Activated CD4-positive, alpha-beta T cell treated with anti-CD3 and anti-CD28 coated beads, Interleukin-2, amount 50 U/mL, for 4 hours (primary cell): ENCODE results near the gene SLC2A2.

ENCODE experiments used
- DNase-seq, 2 experiments: peaks; one replicate each; pipeline ENCODE4 v3.0.0-alpha.2; 2020

The SLC2A2 gene

DNA sequence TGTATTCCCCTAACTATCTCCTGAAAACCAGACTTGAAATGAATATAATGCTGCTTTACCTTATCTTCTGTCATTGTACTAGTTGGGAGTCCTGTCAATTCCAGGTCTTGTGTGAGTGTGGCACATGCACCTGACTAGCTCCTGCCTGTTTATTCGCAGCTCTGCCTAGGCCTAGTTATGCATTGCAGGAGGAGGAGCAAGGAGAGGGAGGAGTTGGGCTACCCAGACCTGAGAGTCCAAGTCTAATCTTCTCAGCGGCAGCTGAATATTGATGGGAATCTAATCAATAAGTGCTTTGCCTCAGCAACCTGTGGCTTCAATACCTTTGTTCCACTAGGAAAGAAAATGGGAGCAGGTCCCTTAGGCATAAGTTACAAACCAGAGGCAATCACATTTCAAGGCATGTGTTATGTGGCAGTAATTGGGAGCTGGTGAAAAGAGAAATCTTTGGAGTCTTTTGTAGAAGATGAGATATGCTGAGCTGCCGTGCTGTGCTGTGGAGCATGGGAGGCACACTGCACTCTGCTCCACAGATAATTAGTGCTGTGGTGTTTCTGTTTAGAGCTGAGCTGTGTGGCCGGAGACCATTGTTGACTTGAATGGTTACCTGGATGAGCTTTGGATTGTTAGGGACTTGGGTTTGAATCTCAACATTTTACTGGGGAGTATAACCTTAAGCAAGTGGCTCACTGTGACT, at the start of gene SLC2A2:
Gene SLC2A2, minus strand, starts transcription at position 124 of the 697 bp plus-strand sequence. Its CDS starts 50 bp downstream, at position 74.
- no peak for DNase-seq

GRCh38 chr3:171072432-171072831, 45.9 kb upstream of the SLC2A2 start:
- no peak for DNase-seq

DNA sequence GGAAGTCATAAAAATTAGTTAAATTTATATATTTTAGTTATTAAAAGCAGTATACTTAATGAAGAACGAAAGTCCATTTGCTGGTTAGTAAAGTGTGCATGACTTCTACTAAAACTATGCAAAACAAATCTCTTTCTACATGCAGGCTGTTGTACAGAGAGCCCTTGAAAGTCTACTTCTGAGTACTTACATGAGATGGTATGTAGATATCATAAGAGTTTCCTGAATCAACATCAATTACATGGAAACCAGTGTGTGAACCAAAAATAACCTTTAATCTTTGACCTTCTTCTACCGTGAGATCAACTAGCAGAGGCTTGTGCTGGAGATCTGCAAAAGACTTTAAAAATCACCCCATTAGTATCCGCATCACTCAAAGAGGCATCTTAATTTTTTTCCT, 42.1 kb upstream of the SLC2A2 start:
- no peak for DNase-seq

DNA sequence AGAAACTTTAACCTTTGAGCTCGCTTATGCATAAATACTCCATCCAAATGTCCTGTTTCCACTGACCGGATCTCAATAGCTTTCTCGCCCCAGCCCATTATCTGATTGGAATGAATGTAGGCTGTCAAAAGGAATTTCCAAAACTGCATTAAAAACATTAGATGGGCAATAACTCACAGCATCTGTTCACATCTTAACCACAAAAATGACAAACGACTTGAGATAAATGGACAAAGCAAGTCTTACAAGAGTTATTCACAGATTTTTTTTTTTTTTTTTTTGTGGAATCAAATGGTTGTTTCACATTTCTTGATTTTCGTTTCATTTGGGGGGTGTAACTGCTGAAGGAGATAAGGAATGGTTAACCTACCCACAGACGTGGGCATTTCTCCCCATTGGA, 39.7 kb upstream of the SLC2A2 start:
- DNase-seq, result no peak

DNA sequence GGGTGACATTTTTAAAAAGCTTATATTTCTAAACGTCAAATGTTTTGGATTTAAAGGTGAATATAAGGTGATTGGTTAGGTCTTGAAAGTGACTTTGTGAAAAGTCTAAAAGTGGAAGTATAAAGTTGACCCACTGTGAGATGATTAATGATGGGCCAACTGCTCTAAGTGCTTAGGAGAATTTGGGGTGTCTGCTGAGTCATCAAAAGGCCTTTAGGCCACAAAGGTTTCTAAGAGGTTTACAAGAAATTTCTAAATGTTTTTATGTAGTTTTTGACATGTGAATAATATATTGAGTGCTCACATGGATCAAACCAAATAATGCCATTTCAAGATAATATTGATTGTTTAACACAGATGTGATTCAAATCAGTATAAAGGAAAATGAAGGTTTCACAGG, 39.2 kb upstream of the SLC2A2 start:
- no peak for DNase-seq

- DNase-seq, result no peak
These were observed 37.9 kb upstream of the SLC2A2 start for GRCh38 chr3:171064461-171064860.

DNA sequence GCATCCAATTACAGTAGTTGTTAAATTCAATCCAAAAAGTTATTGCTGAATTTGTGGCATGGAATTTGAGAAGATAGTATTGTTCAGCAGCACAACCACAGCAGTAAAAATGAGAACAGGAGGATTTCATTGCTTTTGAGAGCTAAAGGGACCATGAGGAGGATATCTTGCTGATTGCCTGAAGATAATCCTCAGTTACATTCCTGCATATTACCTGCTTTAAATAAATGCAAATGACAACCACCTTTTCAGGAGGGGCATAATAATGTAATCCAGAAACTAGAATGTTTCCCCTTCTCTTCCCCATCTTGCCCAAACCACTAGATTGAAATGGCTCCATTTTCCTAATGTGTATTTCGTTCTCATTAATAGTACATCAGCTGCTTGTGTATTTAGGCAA, 35.2 kb upstream of the SLC2A2 start:
- no peak for DNase-seq

DNA sequence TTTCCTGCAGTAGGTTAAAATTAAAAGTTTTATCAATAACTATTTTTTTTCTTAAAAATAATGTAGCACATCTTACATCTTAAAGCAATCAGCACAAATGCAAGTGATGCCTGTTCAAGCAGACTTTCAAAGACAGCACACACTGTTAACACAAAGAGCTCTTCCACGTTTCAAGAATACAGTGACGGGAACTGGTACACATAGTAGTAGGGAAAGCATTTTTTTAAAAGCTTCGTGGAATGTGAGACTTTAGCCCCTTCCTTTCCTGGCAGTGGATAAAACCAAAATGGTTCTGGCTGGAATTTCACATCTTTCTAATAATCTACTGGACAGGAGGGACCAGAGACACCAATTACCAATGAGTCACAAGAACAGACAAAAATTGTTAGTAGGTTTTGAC, 33.5 kb upstream of the SLC2A2 start:
- no peak for DNase-seq

GRCh38 chr3:171058873-171059603, 32.5 kb upstream of the SLC2A2 start:
- DNase-seq, result no peak

DNA sequence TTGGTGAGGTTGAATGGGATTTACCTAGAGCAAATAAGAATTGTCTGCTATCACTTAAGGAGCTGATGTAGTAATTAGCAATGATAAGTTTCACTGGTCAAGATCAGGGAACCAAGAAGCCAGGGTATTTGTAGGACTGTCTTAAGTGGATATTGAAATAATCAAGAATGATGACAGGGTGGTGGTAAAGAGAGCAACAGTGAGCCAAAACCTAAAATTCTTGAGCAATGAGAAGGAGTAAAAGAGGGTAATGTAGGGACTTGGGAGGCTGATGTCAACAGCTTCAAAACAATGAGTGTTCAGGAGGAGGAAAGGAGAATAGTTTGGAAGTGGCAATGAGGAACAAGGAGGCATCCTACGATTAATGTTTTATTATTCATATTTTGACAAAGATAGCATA, 31.5 kb upstream of the SLC2A2 start:
- no peak for DNase-seq

DNA sequence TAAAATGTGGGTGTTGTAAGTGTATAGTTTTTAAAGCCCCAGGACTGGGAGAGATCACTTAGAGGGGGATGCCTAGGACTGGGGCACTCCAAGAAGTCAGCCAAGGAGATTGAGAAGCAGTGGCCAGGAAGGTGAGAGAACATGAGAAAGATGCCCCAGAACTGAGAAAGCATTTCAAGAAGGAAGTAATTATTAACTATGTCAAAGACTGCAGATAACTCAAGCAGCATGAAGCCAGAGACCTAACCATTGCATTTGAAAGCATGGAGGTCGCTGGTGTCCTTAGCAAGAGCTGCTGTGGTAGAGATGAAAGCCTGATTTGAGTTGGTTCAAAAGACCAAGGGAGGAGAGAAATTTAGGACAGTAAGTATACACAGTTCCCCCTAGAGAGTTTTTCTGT, 30.6 kb upstream of the SLC2A2 start:
- no peak for DNase-seq

DNA sequence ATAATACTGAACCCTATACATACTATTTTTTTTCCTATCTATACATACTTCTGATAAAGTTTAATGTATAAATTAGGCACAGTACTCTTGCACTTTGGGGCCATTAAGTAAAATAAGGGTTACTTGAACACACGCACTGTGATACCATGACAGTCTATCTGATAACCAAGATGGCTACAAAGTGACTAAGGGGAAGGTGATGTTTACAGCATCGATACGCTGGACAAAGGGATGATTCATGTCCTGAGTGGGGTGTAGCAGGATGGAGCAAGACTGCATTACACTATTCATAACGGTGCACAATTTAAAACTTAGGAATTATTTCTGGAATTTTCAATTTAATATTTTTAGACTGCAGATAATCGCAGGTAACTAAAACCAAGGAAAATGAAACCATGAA, 30.0 kb upstream of the SLC2A2 start:
- DNase-seq, result no peak

GRCh38 chr3:171055336-171056178, 29.0 kb upstream of the SLC2A2 start:
- no peak for DNase-seq

DNA sequence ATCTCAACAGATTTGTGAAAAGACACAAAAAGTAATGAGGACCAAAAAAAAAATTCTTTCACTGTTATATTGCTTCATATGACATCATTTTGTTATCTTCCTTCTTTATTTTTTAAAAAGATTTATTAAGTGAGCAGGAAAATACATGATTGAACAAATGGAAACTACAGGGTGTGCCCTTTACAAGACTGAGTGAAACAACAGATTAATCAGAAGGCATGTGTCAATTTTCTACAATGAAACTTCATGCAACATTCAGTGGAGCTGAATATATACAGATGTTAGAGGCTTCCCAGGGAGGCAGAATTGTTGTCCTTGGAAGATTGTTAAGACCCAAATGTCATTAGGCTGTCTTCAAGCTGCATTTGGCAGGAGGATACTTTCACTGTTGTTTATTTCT, 28.4 kb upstream of the SLC2A2 start:
- no peak for DNase-seq

DNA sequence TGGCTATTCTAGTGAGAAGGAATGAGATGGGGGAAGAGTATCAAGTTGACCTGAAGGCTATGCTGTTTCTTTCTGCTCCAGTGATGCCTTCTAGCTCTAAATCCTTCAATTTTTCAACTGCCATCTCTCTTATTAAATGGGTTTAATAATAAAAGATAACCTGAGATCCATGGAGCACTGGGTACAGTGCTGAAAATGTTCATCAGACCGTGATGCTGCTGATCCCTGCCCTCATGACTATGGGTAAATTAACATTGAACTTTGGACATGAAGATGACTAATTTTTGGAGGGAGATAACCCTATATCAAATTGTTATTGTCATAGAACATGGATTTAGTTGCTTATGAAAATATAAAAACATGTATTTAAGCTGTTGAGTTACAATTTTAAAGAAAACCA, 27.7 kb upstream of the SLC2A2 start:
- DNase-seq, result no peak

DNA sequence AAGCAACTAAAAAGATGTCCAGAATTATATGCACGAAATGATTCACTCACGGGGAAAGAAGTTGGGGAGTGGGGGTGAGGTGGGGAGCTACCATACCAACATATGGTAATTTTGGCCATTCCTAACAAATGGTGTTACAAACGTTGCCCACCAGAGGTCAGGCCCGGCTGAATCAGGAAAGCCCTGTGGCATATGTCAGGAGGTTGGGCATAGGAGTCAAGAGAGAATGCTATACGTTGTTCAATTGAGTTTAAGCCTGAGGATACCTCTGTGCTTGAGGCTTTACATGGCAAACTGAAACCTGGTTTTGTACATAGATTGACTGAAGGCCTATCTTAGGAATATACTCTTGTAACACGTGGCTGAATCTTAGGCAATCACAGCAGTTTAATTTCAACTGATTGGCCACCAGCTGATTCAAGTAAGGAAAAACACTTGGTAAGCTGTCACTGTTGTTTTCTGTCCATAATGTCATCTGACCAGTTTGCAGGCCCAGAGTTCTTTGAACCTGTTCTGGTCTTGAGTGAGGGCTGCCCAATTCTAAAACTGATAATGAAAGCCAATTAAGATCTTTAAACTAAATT, 23.4 kb upstream of the SLC2A2 start:
- peak; percentile 15 to 18 for DNase-seq

- DNase-seq, result no peak
These were observed 20.2 kb upstream of the SLC2A2 start for GRCh38 chr3:171046760-171047159.

DNA sequence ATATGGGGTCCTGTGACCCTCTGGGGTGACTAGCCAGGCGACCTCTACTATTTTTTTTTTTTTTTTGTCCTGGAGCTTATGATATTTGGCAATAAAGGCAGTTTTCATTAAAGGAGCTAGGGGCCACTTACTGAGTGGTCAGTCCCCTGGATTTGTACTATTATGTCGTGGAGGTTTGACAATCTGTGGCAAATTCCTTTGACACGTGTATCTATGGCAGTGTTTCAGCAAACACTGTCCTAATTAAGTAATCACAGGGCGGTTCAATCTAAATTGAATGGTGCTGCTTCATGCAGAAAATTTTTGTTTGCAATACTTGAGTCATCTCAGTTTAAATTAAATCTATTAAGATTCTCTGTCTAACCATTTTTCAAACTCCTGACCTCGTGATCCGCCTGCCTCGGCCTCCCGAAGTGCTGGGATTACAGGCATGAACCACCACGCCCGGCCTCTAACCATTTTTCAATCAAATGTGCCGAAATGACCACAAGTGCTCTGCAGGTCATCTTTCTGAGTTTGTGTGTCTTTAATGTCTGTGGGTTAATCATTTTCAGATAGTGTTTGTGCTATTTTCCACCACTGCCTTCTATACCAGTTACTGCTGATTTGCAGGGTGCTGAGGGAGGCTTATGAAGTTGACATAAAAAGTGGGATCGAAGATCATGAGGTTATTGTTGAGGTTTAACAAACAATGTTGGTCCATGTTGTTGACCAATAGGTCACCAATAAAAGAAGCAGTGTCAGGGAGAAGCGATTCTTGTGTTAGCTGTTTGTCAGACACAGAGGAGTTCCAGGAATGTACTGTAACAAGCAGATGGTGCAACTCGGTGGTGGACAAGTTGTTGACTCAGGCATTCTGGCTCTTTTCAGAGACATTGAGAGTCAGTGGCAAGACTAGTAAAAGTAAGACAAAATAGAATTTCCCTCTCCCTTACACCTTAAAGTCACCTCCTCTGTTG, 18.6 kb upstream of the SLC2A2 start:
- no peak for DNase-seq

DNA sequence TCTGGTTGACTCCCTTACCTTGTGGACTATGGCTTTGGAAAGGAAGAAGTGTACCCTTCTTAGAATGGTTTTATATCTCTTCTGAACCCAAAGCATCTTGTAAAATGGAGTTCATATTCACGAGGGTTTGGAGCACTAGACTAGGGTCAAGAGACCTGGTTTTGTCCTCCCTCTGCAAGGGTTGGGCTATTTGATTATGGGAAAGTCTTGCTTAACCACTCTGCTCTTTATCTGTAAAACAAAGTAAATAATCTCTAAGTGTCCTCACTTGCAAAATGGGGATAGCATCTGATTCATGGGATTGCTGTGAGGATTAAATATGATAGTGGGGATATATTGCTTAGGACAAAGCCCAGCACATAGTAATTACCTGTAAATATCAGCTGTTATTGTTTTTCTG, 17.9 kb upstream of the SLC2A2 start:
- DNase-seq, result no peak

DNA sequence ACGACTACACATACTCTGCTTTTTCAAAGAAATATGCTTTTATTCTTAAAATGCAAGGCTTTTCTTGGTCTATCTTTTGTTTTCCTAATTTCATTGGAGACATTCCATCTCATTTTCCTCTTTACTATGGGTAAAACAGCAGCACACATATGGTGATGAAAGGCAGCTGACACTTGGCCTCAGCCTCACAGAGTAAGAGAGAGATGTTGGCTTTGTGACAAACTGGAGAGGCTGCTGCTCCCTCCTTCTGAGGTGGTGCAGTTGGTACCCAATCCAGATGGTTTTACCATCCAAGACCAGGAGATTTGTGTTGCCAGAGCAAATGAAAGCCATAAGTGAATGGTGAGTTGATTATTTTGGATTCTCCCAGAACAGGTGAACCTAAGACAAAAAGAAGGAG, 13.2 kb upstream of the SLC2A2 start:
- DNase-seq, result no peak

DNA sequence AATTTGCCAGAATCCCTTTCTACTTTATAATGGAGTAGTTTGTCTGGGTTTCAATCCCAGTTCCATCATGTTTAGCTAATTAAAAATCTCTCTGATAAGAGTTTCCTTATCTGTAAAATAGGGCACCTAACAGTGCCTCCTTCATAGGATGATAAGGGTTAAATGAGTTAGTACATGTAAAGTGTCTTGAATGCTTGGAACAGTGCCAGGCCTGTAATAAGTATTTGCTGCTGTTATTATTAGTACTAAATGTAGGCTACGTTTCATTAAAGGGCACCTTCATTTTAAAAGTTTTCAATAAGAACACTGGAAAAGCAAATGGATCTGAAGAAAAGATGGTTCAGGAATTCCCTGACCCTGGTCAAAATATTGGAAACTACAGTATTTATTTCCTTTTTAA, 11.8 kb upstream of the SLC2A2 start:
- DNase-seq, result no peak

DNA sequence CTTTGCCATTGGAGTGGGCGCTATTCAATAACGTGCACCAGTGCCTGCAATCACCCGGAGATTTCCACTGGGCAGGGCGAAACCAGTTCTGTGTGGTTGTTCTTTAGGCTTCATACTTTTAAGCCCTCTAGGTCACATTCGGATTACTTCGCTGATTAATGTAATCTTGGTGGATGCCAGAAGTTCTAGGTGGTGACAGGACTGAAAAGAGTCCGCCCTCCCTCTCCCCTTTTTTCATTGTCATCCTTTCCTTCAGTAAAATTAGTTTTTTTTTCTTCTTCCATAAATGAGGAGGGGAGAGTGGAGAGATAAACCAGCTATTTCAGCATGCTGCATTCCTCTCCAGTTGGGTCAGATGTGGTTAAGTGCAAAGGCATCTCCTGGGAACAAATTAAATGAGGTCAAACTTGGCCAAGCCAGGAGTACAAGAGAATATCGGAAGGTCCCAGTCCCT, 2.3 kb upstream of the SLC2A2 start:
- DNase-seq, result no peak
